PFSK-1 (cell line): ENCODE data around the gene CCNI.

Experiments
- FOXP2 ChIP-seq: optimal IDR thresholded peaks from 2 replicates; pipeline ENCODE3; 2011; ENCODE audit warnings: borderline replicate concordance, control low read depth, inconsistent platforms; ENCODE audit not compliant: insufficient read depth; ENCODE audit errors: extremely low read length, extremely low read depth
- POLR2AphosphoS5 ChIP-seq: IDR thresholded peaks from 2 replicates; pipeline ENCODE4 v1.6.1; 2012; ENCODE audit warnings: low read depth, mild to moderate bottlenecking, control low read depth, low read length, moderate library complexity
- SIN3A ChIP-seq: IDR thresholded peaks from 2 replicates; pipeline ENCODE4 v1.6.1; 2012; ENCODE audit warnings: mild to moderate bottlenecking, low read length, moderate library complexity, borderline replicate concordance; ENCODE audit not compliant: insufficient read depth
- TAF1 ChIP-seq: IDR thresholded peaks from 2 replicates; pipeline ENCODE4 v1.6.1; 2012; ENCODE audit warnings: low read length, control low read depth, borderline replicate concordance; ENCODE audit not compliant: insufficient read depth
- TF ChIP-seq, protein P1 (sequence below), 2 experiments: IDR thresholded peaks; 2 replicates each; pipeline versions ENCODE4 v1.6.1 to v1.8.0; 2011 to 2012; ENCODE audit warnings: low read depth in 2 of 2, low read length in 2 of 2, control low read depth in 1 of 2, inconsistent platforms in 1 of 2, mild to moderate bottlenecking in 1 of 2, moderate library complexity in 1 of 2; ENCODE audit not compliant: insufficient read depth in 1 of 2

Gene CCNI

DNA sequence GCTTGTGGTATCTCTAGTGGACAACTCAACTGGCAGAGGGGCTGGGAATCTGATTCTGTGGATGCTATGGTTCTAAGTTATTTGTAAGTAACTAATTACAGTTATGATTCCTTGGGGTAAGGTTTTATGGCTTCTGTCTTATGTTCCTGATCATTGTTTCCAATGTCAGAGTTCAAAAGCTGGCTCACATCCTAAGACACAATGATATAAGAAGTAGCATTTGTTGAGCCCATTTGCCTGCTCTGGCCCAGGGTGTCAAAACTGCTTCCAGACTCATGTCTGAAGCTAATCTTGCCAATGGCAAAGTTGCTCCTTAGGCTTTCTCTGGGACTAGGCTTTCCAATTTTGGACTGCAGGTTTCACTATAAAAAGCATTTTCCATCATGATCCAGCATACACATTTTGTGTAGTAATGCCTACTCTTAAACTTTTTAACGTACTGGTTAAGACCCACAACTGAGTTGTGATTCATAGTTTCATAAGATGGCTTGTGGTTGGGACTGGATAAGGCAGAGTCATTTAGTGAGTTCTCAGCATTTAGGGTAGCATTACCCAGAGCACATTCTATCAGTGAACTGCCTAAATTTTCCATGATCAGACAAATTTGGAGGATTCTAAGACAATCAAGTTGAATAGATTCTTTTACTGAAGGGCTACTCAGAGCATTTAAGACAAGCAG lies 50.0 kb downstream of the CCNI start:
- TF ChIP-seq FOXP2 (no peak), POLR2AphosphoS5 (no peak), TAF1 (no peak), SIN3A (no peak)
- TF ChIP-seq, protein P1, sequence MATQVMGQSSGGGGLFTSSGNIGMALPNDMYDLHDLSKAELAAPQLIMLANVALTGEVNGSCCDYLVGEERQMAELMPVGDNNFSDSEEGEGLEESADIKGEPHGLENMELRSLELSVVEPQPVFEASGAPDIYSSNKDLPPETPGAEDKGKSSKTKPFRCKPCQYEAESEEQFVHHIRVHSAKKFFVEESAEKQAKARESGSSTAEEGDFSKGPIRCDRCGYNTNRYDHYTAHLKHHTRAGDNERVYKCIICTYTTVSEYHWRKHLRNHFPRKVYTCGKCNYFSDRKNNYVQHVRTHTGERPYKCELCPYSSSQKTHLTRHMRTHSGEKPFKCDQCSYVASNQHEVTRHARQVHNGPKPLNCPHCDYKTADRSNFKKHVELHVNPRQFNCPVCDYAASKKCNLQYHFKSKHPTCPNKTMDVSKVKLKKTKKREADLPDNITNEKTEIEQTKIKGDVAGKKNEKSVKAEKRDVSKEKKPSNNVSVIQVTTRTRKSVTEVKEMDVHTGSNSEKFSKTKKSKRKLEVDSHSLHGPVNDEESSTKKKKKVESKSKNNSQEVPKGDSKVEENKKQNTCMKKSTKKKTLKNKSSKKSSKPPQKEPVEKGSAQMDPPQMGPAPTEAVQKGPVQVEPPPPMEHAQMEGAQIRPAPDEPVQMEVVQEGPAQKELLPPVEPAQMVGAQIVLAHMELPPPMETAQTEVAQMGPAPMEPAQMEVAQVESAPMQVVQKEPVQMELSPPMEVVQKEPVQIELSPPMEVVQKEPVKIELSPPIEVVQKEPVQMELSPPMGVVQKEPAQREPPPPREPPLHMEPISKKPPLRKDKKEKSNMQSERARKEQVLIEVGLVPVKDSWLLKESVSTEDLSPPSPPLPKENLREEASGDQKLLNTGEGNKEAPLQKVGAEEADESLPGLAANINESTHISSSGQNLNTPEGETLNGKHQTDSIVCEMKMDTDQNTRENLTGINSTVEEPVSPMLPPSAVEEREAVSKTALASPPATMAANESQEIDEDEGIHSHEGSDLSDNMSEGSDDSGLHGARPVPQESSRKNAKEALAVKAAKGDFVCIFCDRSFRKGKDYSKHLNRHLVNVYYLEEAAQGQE (IDR thresholded peaks at IDR 0.05; ENCODE audit: insufficient read depth in 1 of 2, low read depth in 2 of 2, low read length in 2 of 2) = no peak

DNA sequence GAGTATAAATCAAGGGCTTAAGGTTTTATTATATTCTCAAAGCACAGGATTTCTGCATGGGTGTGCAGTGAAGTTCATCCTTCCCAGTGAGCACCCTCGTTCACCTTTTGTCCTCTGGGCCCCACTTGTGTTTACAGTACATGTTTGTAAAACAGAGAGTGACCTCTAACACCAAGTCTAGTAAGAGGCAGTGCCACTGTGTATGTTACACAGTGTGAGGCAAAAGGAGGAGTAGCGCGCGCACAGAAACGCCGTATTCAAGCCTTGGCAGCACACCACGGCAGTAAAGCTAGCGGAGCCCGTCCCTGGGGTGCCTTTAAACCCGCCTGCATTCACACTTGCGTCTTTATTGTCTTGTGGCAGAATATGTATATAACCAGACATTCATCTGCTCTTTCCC lies 51.9 kb downstream of the CCNI start:
- TF ChIP-seq TAF1 (no peak), POLR2AphosphoS5 (no peak), SIN3A (no peak), FOXP2 (no peak)
- TF ChIP-seq, protein P1 (IDR thresholded peaks at IDR 0.05; ENCODE audit: insufficient read depth in 1 of 2, low read depth in 2 of 2, low read length in 2 of 2) = no peak

DNA sequence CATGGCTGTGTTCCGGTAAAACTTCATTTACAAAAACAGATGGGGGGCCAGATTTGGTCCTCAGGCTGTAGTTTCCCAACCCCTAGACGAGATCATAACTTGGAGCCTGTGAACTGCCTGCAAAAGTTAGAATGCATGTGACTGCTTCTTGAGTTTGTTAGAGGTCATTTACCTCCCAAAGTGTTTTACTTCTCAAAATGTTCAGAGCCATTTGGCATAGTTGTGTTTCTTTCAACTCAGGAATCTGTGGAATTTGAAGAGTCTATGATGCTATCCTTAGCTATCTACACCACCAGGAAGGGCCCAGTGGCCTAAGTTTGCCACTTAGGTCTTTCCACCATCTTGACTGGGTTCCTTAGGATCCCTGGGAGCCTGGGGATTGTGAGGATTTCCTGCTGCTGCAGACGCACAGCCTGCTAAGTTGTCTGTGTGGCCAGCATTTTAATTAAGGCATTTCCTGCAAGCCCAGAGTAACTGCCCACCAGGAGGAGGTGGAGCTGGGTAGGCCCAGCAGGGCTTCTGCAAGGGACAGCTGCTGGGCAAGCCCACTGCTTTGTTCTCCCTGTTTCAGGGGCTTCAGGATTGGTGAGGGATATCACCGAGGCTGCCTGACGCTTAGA lies 53.1 kb downstream of the CCNI start:
- TF ChIP-seq SIN3A = no peak
- TF ChIP-seq FOXP2 = no peak
- TF ChIP-seq POLR2AphosphoS5 = no peak
- TF ChIP-seq, protein P1 (IDR thresholded peaks at IDR 0.05; ENCODE audit: insufficient read depth in 1 of 2, low read depth in 2 of 2, low read length in 2 of 2) = no peak
- no peak for TF ChIP-seq TAF1

DNA sequence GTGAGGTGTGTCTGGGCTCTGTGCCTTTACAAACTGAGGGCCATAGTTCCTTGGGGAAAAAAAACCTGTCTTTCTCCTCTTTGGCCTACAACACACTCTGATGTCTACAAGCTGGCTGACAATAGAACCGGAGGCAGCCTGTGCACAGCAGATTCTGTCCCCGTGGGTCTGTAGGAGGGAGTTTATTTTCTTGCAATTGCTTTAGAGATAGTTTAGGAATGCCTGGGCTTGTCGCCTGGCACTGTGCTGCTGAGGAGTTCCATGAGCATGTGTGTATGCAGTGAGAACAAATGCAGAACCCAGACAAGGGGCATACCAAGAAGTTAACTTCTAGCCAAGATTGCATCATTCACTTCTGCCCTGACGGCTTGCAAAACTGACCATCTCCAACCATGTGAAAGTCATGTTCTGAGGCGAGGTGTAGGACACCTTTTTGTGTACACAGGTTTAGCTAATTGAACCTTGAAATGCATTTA lies 54.1 kb downstream of the CCNI start:
- TF ChIP-seq POLR2AphosphoS5 = no peak
- no peak for TF ChIP-seq TAF1
- TF ChIP-seq, protein P1 (IDR thresholded peaks at IDR 0.05; ENCODE audit: insufficient read depth in 1 of 2, low read depth in 2 of 2, low read length in 2 of 2) = no peak
- TF ChIP-seq SIN3A = no peak
- TF ChIP-seq FOXP2 = no peak

DNA sequence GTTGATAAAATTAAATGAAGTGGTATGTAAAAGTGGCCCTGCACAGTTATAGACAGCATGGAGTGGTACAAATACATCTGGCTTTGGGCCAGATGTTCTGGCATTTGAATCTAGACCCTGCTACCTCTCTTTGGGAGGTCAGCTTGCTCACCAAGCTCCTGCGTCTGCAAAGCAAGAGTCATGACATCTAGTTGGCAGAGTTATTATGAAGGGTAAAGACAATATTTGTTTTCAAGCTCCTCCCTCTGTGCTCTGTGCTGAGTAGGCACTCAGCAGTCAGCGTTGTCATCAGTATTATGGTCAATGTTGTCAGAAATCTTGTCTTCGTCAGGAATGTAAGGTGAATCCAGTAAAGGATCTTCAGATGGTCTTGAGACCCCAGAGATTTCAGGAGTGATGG lies 55.8 kb downstream of the CCNI start:
- TF ChIP-seq POLR2AphosphoS5 (no peak), SIN3A (no peak), TAF1 (no peak), FOXP2 (no peak)
- TF ChIP-seq, protein P1 (IDR thresholded peaks at IDR 0.05; ENCODE audit: insufficient read depth in 1 of 2, low read depth in 2 of 2, low read length in 2 of 2) = no peak
